GM12878 (cell line): ENCODE results near the gene VEGFA. TPM values are rescaled to one million over a fixed set of nuclear protein-coding genes. Genes with fewer than 3 reads are reported as not detected.

Experiments used
- ATAC-seq: fragments of 200-7000 bp; cut with Tn5 transposase; 3 replicates; pipeline ENCODE4 v1.9.1; 2020; ENCODE audit warnings: mild to moderate bottlenecking, moderate library complexity
- BruUV-seq: library from RNA; stranded (reverse); fragments of 400-500 nt; replicated peaks from 2 replicates; lab custom pipeline; 2021; lab: Mats Ljungman, UMichigan
- CTCF ChIA-PET: fragments of 300-600 bp; sonication (Branson Sonifier 250); formaldehyde crosslinking; extraction: SDS; loops from one replicate; lab custom pipeline; 2021; ENCODE audit warnings: inconsistent platforms; lab: Yijun Ruan, JAX
- POLR2A ChIA-PET: fragments of 350-600 bp; formaldehyde crosslinking; extraction: SDS; loops from one replicate; lab custom pipeline; 2021; ENCODE audit warnings: inconsistent platforms; lab: Charles Lee
- RAD21 ChIA-PET: fragments of 300-600 bp; sonication (Branson Sonifier 250); formaldehyde crosslinking; loops from one replicate; lab custom pipeline; 2023; ENCODE audit warnings: antibody characterized with exemption; ENCODE audit not compliant: unreplicated experiment; lab: Charles Lee
- SMC1A ChIA-PET: fragments of 300-600 bp; sonication (Branson Sonifier 250); formaldehyde crosslinking; loops from one replicate; lab custom pipeline; 2023; ENCODE audit not compliant: unreplicated experiment, uncharacterized antibody; lab: Charles Lee
- DNase-seq: peaks from one replicate; pipeline ENCODE4 v3.0.0-alpha.2; 2011; ENCODE audit warnings: low read depth, low spot score
- FAIRE-seq: peaks from 3 replicates; lab custom pipeline; 2011; peaks lifted over from hg19 to GRCh38; lab: Jason Lieb, UNC
- H2AFZ ChIP-seq: 2 replicates; pipeline ENCODE4 v1.6.0; 2011; ENCODE audit warnings: low read depth, low read length, control low read depth; ENCODE audit not compliant: control insufficient read depth
- H3K27ac ChIP-seq: 2 replicates; pipeline ENCODE4 v1.5.1; 2011; ENCODE audit warnings: control low read depth; ENCODE audit not compliant: control insufficient read depth, insufficient read depth
- H3K27me3 ChIP-seq, 2 experiments: replicated peaks in 1 of 2; 2 replicates each; pipeline versions ENCODE4 v1.6.0 to v1.6.1; 2011; ENCODE audit warnings: low read length in 1 of 2; ENCODE audit not compliant: control insufficient read depth in 2 of 2, insufficient read depth in 2 of 2
- H3K36me3 ChIP-seq, 2 experiments: 2 replicates each; pipeline ENCODE4 v1.5.1; 2011; ENCODE audit warnings: low read length in 1 of 2; ENCODE audit not compliant: control insufficient read depth in 2 of 2, insufficient read depth in 2 of 2
- H3K4me1 ChIP-seq: 2 replicates; pipeline ENCODE4 v1.6.1; 2011; ENCODE audit warnings: mild to moderate bottlenecking, low read length, moderate library complexity, mixed read lengths; ENCODE audit not compliant: control insufficient read depth, insufficient read depth
- H3K4me2 ChIP-seq: 2 replicates; pipeline ENCODE4 v1.6.0; 2011; ENCODE audit warnings: control low read depth; ENCODE audit not compliant: control insufficient read depth, insufficient read depth
- H3K4me3 ChIP-seq: fragments of 200-600 bp; sonication (generic); 2 replicates; pipeline ENCODE4 v1.5.1; 2016
- H3K79me2 ChIP-seq: 2 replicates; pipeline ENCODE4 v1.6.0; 2011; ENCODE audit warnings: low read length; ENCODE audit not compliant: control insufficient read depth, insufficient read depth
- H3K9ac ChIP-seq: 2 replicates; pipeline ENCODE4 v1.8.0; 2011; ENCODE audit warnings: low read length, control low read depth, mixed read lengths; ENCODE audit not compliant: control insufficient read depth, insufficient read depth
- H3K9me3 ChIP-seq: replicated peaks from 3 replicates; pipeline ENCODE4 v1.5.1; 2011; ENCODE audit warnings: mild to moderate bottlenecking, low read length; ENCODE audit not compliant: control insufficient read depth, insufficient read depth
- H4K20me1 ChIP-seq: 2 replicates; pipeline ENCODE4 v1.6.0; 2011; ENCODE audit not compliant: control insufficient read depth, insufficient read depth
- ATF2 ChIP-seq: IDR thresholded peaks from 2 replicates; pipeline ENCODE4 v1.6.1; 2012; ENCODE audit warnings: low read length, inconsistent platforms
- CTCF ChIP-seq, 3 experiments: IDR thresholded peaks in 2 of 3; conservative IDR thresholded peaks in 1 of 3; 2 replicates each; pipeline ENCODE4 v1.5.1; 2011; ENCODE audit warnings: low read depth in 3 of 3, low read length in 3 of 3, mild to moderate bottlenecking in 3 of 3, control low read depth in 2 of 3, moderate library complexity in 2 of 3, inconsistent platforms in 1 of 3, mixed read lengths in 1 of 3; ENCODE audit not compliant: control insufficient read depth in 2 of 3, insufficient read depth in 1 of 3; ENCODE audit errors: extremely low read depth in 1 of 3
- EZH2 ChIP-seq: IDR thresholded peaks from 2 replicates; pipeline ENCODE4 v1.6.1; 2012; ENCODE audit warnings: low read depth, mild to moderate bottlenecking, control low read depth, inconsistent platforms, low read length, borderline replicate concordance; ENCODE audit not compliant: control insufficient read depth
- HDGF ChIP-seq: fragments of 450-650 bp; IDR thresholded peaks from 2 replicates; pipeline ENCODE4 v1.6.1; 2016; ENCODE audit warnings: antibody characterized with exemption
- IKZF1 ChIP-seq: fragments of 450-650 bp; conservative IDR thresholded peaks from 2 replicates; pipeline ENCODE4 v1.6.1; 2017; ENCODE audit warnings: antibody characterized with exemption, mild to moderate bottlenecking
- IRF4 ChIP-seq: IDR thresholded peaks from 2 replicates; pipeline ENCODE4 v1.6.1; 2011; ENCODE audit warnings: low read depth, low read length
- JUNB ChIP-seq: IDR thresholded peaks from 2 replicates; pipeline ENCODE4 v1.6.1; 2016; ENCODE audit warnings: antibody characterized with exemption, mild to moderate bottlenecking
- PML ChIP-seq: IDR thresholded peaks from 2 replicates; pipeline ENCODE4 v1.6.1; 2012; ENCODE audit warnings: low read length, inconsistent platforms
- POLR2AphosphoS2 ChIP-seq: IDR thresholded peaks from 2 replicates; pipeline ENCODE4 v1.6.1; 2011; ENCODE audit warnings: low read depth, mild to moderate bottlenecking, low read length, improper control_type of control experiment, moderate library complexity
- RAD21 ChIP-seq: IDR thresholded peaks from 2 replicates; pipeline ENCODE4 v1.6.1; 2011; ENCODE audit warnings: mild to moderate bottlenecking, low read depth, low read length, moderate library complexity; ENCODE audit not compliant: insufficient read depth
- RB1 ChIP-seq: fragments of 450-650 bp; formaldehyde crosslinking; IDR thresholded peaks from 2 replicates; pipeline ENCODE4 v1.6.1; 2017; ENCODE audit warnings: mild to moderate bottlenecking, borderline replicate concordance
- STAT1 ChIP-seq: fragments of 450-650 bp; conservative IDR thresholded peaks from 2 replicates; pipeline ENCODE4 v1.6.1; 2014; ENCODE audit warnings: antibody characterized with exemption, mild to moderate bottlenecking
- TBL1XR1 ChIP-seq: IDR thresholded peaks from 2 replicates; pipeline ENCODE4 v1.6.1; 2012; ENCODE audit warnings: low read depth, low read length, improper control_type of control experiment
- USF1 ChIP-seq: IDR thresholded peaks from 2 replicates; pipeline ENCODE4 v1.6.1; 2011; ENCODE audit warnings: borderline replicate concordance, low read depth, mild to moderate bottlenecking, moderate library complexity, mixed read lengths, low read length; ENCODE audit not compliant: insufficient read depth; ENCODE audit errors: extremely low read length
- ZBTB33 ChIP-seq: fragments of 450-650 bp; IDR thresholded peaks from 2 replicates; pipeline ENCODE4 v1.6.1; 2017; ENCODE audit warnings: mild to moderate bottlenecking
- ZZZ3 ChIP-seq: IDR thresholded peaks from 2 replicates; pipeline ENCODE4 v1.6.1; 2011; ENCODE audit warnings: low read depth; ENCODE audit not compliant: control insufficient read depth, insufficient read length
- WGBS: methylation state at CpG from one replicate; pipeline ENCODE4 v1.1.6; 2016; ENCODE audit warnings: low lambda C conversion rate; ENCODE audit not compliant: insufficient replicate concordance, insufficient coverage; ENCODE audit errors: missing lambda C conversion rate; 5-methylcytosine and 5-hydroxymethylcytosine counted together
- in situ Hi-C: fragments of 300-500 bp; cut with MboI; formaldehyde crosslinking; loops from 9 replicates; pipeline ENCODE4 v1.14.3; 2018; ENCODE audit warnings: mixed read lengths
- intact Hi-C: fragments of 100-400 bp; cut with micrococcal nuclease; formaldehyde crosslinking; loops from one replicate; pipeline ENCODE4 v1.14.2; 2022; ENCODE audit not compliant: unreplicated experiment
- polyA plus RNA-seq, 11 experiments: library from polyadenylated mRNA; depleted of rRNA in 4 of 11; unstranded in 6 of 11; stranded (reverse) in 5 of 11; fragments of >200 nt; fragmentation: Nextera tagmentation in 4 of 11; fragmentation: Illumina TruSeq in 1 of 11; extraction: Ambion mirVana in 4 of 11; extraction: Trizol in 1 of 11; gene quantifications; 1 replicate in 1 of 11; 2 replicates in 10 of 11; pipeline versions ENCODE4 v1.2.1 to v1.2.3, GENCODE V29; 2011 to 2016; ENCODE audit warnings: inconsistent platforms in 2 of 11, missing spikeins in 2 of 11, low read depth in 1 of 11
- total RNA-seq, 4 experiments: library from RNA; depleted of rRNA in 3 of 4; stranded (reverse); fragments of >200 nt in 3 of 4; fragmentation: Illumina TruSeq in 1 of 4; extraction: Trizol in 1 of 4; gene quantifications; 2 replicates each; pipeline versions ENCODE4 v1.2.1 to v1.2.3, GENCODE V29; 2013 to 2021

VEGFA gene
- total and polyA plus RNA-seq, 10 of the 15 experiments (the other 5 are each of a cell fraction or from before 2014, with no cell fraction given), result 0.96 to 140 (median 16.9) TPM

GRCh38 chr6:43723737-43724295 lies 46.2 kb upstream of the VEGFA start:
- Histone ChIP-seq H3K4me2 (peak overlapping the region; percentile 91; the same call in 1 of the 2 replicates), H3K79me2 (no peaks in the 10 kb centered on the region; the same call in 1 of the 2 replicates), H3K27me3 (no peaks in the 10 kb centered on the region), H2AFZ (peak overlapping the region; percentile 49), H3K9me3 (no peaks in the 10 kb centered on the region), H3K27ac (no peak overlapping the region), H3K4me3 (no peak overlapping the region), H4K20me1 (no peaks in the 10 kb centered on the region), H3K9ac (no peak overlapping the region), H3K36me3 (no peaks in the 10 kb centered on the region), H3K4me1 (peaks cover 24% of the 10 kb centered on the region)
- intact Hi-C loops (loop anchor here (1.0 to 5.0 kb wide), 4 partner anchors 33 to 350 kb away; no protein-coding TSS in a partner anchor), in situ Hi-C loops (loop anchor here (5.0 kb wide), 1 partner anchor 353 kb away; no protein-coding TSS in a partner anchor)
- SMC1A ChIA-PET, result interaction anchor here (0.9 to 5.8 kb wide), 20 partner anchors 9 to 356 kb away, joined by 3 to 87 read pairs (median 6); partner anchors contain the start of genes MRPS18A and VEGFA
- DNase-seq, result no peak
- peak; percentile 89 for FAIRE-seq
- no TSS peak for BruUV-seq
- RAD21 ChIA-PET, result interaction anchor here (0.6 to 2.7 kb wide), 24 partner anchors 9 to 355 kb away, joined by 3 to 76 read pairs (median 7); partner anchors contain the start of genes GTPBP2, MRPS18A and VEGFA
- WGBS, result 34% methylated on average over 9 of the region's 9 CpGs
- ATAC-seq, result peak; percentile 88
- POLR2A ChIA-PET, result interaction anchor here (0.5 to 2.0 kb wide), 7 partner anchors 19 to 514 kb away, joined by 3 to 15 read pairs (median 7); partner anchors contain the start of gene VEGFA
- CTCF ChIA-PET, result interaction anchor here (0.8 to 5.1 kb wide), 36 partner anchors 10 to 360 kb away, joined by 3 to 102 read pairs (median 6); partner anchors contain the start of genes MRPS18A and VEGFA
- TF ChIP-seq RAD21, result peak; percentile 82
- TF ChIP-seq CTCF (IDR thresholded peaks at IDR 0.05 in 2 of 3, conservative IDR thresholded peaks at IDR 0.05 in 1 of 3; ENCODE audit: control insufficient read depth in 2 of 3, extremely low read depth in 1 of 3, insufficient read depth in 1 of 3, low read depth in 3 of 3, low read length in 3 of 3), result peak; percentile 76 to 93 (median 81)
- no peak for TF ChIP-seq TBL1XR1
- no peak for TF ChIP-seq ZBTB33
- no peak for TF ChIP-seq POLR2AphosphoS2
- no peak for TF ChIP-seq PML
- TF ChIP-seq IRF4, result 0 out of 2 replicates have a peak, but pooled peaks have one; percentile 16
- TF ChIP-seq JUNB, result no peak
- TF ChIP-seq RB1, result peak; percentile 29; the same call in 1 of the 2 replicates
- peak; percentile 38 for TF ChIP-seq IKZF1
- no peak for TF ChIP-seq EZH2
- TF ChIP-seq ATF2, result no peak
- peak; percentile 65; the same call in 1 of the 2 replicates for TF ChIP-seq HDGF
- no peak for TF ChIP-seq ZZZ3
- 0 out of 2 replicates have a peak, but pooled peaks have one; percentile 33 for TF ChIP-seq STAT1
- no peak for TF ChIP-seq USF1
